Measurements from ENCODE around the gene FAM177B. TPM values are rescaled to one million over a fixed set of nuclear protein-coding genes. Genes with fewer than 3 reads are reported as not detected.
A peak's percentile ranks its signal among the peaks of the same experiment; 100 is the strongest.

The FAM177B gene
- not detected for total RNA-seq
- 1 to 10 TPM in 1 of 6 donors, under 1 TPM in 5; 0.28 to 1.2 (median 0.49) TPM for polyA plus RNA-seq (ENCODE audit: insufficient read length in 6 of 6)
- long read RNA-seq, donor 1: 0 reads
- long read RNA-seq, donor 2: 0 reads
- long read RNA-seq, donor 3: 0 reads
- long read RNA-seq, donor 4: 0 reads
- long read RNA-seq, donor 5: 0 reads
- long read RNA-seq, donor 6: 0 reads
- long read RNA-seq, donor 7: 0 reads
- long read RNA-seq, donor 8: 0 reads
- long read RNA-seq, donor 9: 0 reads
- long read RNA-seq, donor 10: 0 reads
- long read RNA-seq, donor 11, partial matches to known transcripts: 7 of 7 reads
- long read RNA-seq, donor 11, other reads (novel, unspliced or antisense): 0 of 7 reads
- long read RNA-seq, donor 12: 0 reads

GRCh38 chr1:222736972-222737371 lies at the start of gene FAM177B:
Gene FAM177B, plus strand, starts transcription at chr1:222737202. Its CDS starts 9,344 bp downstream, at chr1:222746546.
- TF ChIP-seq, protein P1, sequence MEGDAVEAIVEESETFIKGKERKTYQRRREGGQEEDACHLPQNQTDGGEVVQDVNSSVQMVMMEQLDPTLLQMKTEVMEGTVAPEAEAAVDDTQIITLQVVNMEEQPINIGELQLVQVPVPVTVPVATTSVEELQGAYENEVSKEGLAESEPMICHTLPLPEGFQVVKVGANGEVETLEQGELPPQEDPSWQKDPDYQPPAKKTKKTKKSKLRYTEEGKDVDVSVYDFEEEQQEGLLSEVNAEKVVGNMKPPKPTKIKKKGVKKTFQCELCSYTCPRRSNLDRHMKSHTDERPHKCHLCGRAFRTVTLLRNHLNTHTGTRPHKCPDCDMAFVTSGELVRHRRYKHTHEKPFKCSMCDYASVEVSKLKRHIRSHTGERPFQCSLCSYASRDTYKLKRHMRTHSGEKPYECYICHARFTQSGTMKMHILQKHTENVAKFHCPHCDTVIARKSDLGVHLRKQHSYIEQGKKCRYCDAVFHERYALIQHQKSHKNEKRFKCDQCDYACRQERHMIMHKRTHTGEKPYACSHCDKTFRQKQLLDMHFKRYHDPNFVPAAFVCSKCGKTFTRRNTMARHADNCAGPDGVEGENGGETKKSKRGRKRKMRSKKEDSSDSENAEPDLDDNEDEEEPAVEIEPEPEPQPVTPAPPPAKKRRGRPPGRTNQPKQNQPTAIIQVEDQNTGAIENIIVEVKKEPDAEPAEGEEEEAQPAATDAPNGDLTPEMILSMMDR (IDR thresholded peaks at IDR 0.05): no peak

GRCh38 chr1:222691016-222691415 lies 46.0 kb upstream of the FAM177B start:
- ATAC-seq: no peak
- Histone ChIP-seq H3K27me3 (no peaks in the 10 kb centered on the region), H3K9me3 (no peaks in the 10 kb centered on the region), H3K4me1 (no peaks in the 10 kb centered on the region), H3K27ac (no peak overlapping the region), H3K36me3 (peaks cover 0 to 27% of the 10 kb centered on the region in 2 donors), H3K4me3 (no peak overlapping the region)
- TF ChIP-seq, protein P1 (IDR thresholded peaks at IDR 0.05): no peak
- intact Hi-C loops (cut with DNase I): no loop called here
- DNase-seq: no peak

More at GRCh38 chr1:222736972-222737371, at the start of gene FAM177B:
- Histone ChIP-seq H3K9me3 (no peaks in the 10 kb centered on the region), H3K4me1 (no peaks in the 10 kb centered on the region), H3K27ac (no peak within 1 kb of the TSS), H3K4me3 (no peak within 1 kb of the TSS), H3K36me3 (peaks cover 0 to 46% of the 10 kb centered on the region in 2 donors), H3K27me3 (no peaks in the 10 kb centered on the region)
- peak; percentile 67 for ATAC-seq
- intact Hi-C loops (cut with DNase I): loop anchor here in 1 of 2 donors (10.0 kb wide), 1 partner anchor 348 kb away; no protein-coding TSS in a partner anchor
- DNase-seq: no peak

DNA sequence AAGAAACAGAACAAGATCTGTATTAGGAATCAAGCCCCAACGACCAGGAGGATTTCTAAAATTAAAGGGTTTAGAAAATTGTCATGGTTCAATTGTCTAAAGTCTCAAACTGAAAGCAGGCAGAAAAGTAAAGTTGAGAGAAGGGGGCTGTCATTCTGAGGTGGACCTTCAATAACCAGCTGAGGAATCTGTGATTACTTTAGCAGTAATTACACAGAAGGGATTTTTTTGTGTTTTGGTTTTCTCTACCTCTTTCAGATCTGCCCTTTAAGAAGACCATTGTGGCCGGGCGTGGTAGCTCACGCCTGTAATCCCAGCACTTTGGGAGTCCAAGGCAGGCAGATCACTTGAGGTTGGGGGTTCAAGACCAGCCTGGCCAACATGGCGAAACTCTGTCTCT lies 42.1 kb upstream of the FAM177B start:
- H3K27ac ChIP-seq: no peak overlapping the region
- ATAC-seq: no peak

GRCh38 chr1:222696741-222697140 lies 40.3 kb upstream of the FAM177B start:
- peaks cover 0 to 37% of the 10 kb centered on the region in 2 donors for H3K36me3 ChIP-seq
- no peak for ATAC-seq

More for the DNA sequence above, 42.1 kb upstream of the FAM177B start:
- TF ChIP-seq, protein P1 (IDR thresholded peaks at IDR 0.05): no peak
- H3K27me3 ChIP-seq: no peaks in the 10 kb centered on the region
- no peaks in the 10 kb centered on the region for H3K4me1 ChIP-seq
- intact Hi-C loops (cut with DNase I): no loop called here
- H3K36me3 ChIP-seq: peaks cover 0 to 20% of the 10 kb centered on the region in 2 donors
- no peaks in the 10 kb centered on the region for H3K9me3 ChIP-seq
- no peak overlapping the region for H3K4me3 ChIP-seq
- DNase-seq: no peak

DNA sequence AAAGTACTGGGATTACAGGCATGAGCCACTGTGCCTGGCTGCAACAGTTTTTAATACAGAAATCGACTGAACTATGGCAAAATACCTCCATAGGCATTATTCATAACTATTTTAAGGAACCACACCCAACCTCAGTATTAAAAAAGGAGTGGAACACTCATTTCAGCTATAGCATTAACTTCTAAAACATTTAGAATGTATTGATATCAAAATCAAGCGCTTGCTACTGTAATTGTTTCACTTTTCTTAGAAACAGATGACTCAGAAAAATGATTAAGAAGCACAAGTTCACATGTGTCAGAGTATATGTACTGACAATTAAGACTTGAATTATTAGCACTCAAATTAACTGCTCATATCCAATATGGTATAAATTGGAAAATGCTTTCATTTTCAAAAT lies 39.8 kb upstream of the FAM177B start:
- ATAC-seq (no peak), DNase-seq (no peak)
- no peaks in the 10 kb centered on the region for H3K9me3 ChIP-seq
- H3K27ac ChIP-seq: no peak overlapping the region
- TF ChIP-seq, protein P1 (IDR thresholded peaks at IDR 0.05): no peak
- H3K36me3 ChIP-seq: peaks cover 0 to 42% of the 10 kb centered on the region in 2 donors
- no peak overlapping the region for H3K4me3 ChIP-seq
- intact Hi-C loops (cut with DNase I): no loop called here
- H3K4me1 ChIP-seq: no peaks in the 10 kb centered on the region
- H3K27me3 ChIP-seq: no peaks in the 10 kb centered on the region

More at GRCh38 chr1:222696741-222697140, 40.3 kb upstream of the FAM177B start:
- intact Hi-C loops (cut with DNase I): no loop called here
- H3K9me3 ChIP-seq: no peaks in the 10 kb centered on the region
- no peak overlapping the region for H3K4me3 ChIP-seq
- TF ChIP-seq, protein P1 (IDR thresholded peaks at IDR 0.05): no peak
- H3K4me1 ChIP-seq: no peaks in the 10 kb centered on the region
- no peaks in the 10 kb centered on the region for H3K27me3 ChIP-seq
- H3K27ac ChIP-seq: no peak overlapping the region
- DNase-seq: no peak

All from left lung (tissue), 14 donors.